DOHH2 (cell line): ENCODE data around the gene RPN2.

Experiments
- H3F3A ChIP-seq: fragments of 200-600 bp; sonication (generic), shearing (Covaris generic); 2 replicates; pipeline ENCODE4 v1.6.0; 2016; ENCODE audit warnings: antibody characterized with exemption, mild to moderate bottlenecking; ENCODE audit not compliant: control insufficient read depth, insufficient read depth
- H3K27ac ChIP-seq: fragments of 200-600 bp; sonication (generic); 2 replicates; pipeline ENCODE4 v1.5.1; 2014; ENCODE audit warnings: low read depth, mild to moderate bottlenecking, low read length, moderate library complexity
- H3K27me3 ChIP-seq: fragments of 200-600 bp; sonication (generic); 2 replicates; pipeline ENCODE4 v1.6.1; 2014; ENCODE audit warnings: mild to moderate bottlenecking, low read length, mixed read lengths; ENCODE audit not compliant: control insufficient read depth
- H3K36me3 ChIP-seq: fragments of 200-600 bp; sonication (generic); 2 replicates; pipeline ENCODE4 v1.6.1; 2014; ENCODE audit warnings: mild to moderate bottlenecking, low read length, moderate library complexity, mixed read lengths; ENCODE audit not compliant: control insufficient read depth
- H3K4me1 ChIP-seq: fragments of 200-600 bp; sonication (generic); 2 replicates; pipeline ENCODE4 v1.6.1; 2014; ENCODE audit warnings: mild to moderate bottlenecking, low read length, mixed read lengths; ENCODE audit not compliant: control insufficient read depth
- H3K4me2 ChIP-seq: fragments of 200-600 bp; sonication (generic); 2 replicates; pipeline ENCODE4 v1.6.0; 2014; ENCODE audit warnings: mild to moderate bottlenecking, low read length, moderate library complexity
- H3K4me3 ChIP-seq: fragments of 200-600 bp; sonication (generic); 2 replicates; pipeline ENCODE4 v1.5.1; 2014; ENCODE audit warnings: mild to moderate bottlenecking, low read length, mixed read lengths
- H3K79me2 ChIP-seq: fragments of 200-600 bp; sonication (generic); 2 replicates; pipeline ENCODE4 v1.6.1; 2014; ENCODE audit warnings: mild to moderate bottlenecking, low read length, mixed read lengths; ENCODE audit not compliant: control insufficient read depth
- H3K9me2 ChIP-seq: fragments of 200-600 bp; sonication (generic); replicated peaks from 2 replicates; pipeline ENCODE4 v1.6.1; 2014; ENCODE audit warnings: mild to moderate bottlenecking, low read length, mixed read lengths; ENCODE audit not compliant: control insufficient read depth
- H3K9me3 ChIP-seq: fragments of 200-600 bp; sonication (generic); 2 replicates; pipeline ENCODE4 v1.6.1; 2014; ENCODE audit warnings: antibody characterized with exemption, low read length, mixed read lengths; ENCODE audit not compliant: control insufficient read depth, insufficient read depth
- H4K20me1 ChIP-seq: fragments of 200-600 bp; sonication (generic); 2 replicates; pipeline ENCODE4 v1.6.0; 2014; ENCODE audit warnings: low read depth, mild to moderate bottlenecking, antibody characterized with exemption, low read length, moderate library complexity; ENCODE audit not compliant: control insufficient read depth, insufficient read depth
- EZH2phosphoT487 ChIP-seq: fragments of 200-600 bp; sonication (generic); IDR thresholded peaks from 2 replicates; pipeline ENCODE4 v1.6.1; 2017; ENCODE audit warnings: borderline replicate concordance, mild to moderate bottlenecking, antibody characterized with exemption, low read length, moderate library complexity, mixed read lengths
- TF ChIP-seq, protein P1 (sequence below): fragments of 200-600 bp; sonication (generic); IDR thresholded peaks from one replicate; pipeline ENCODE4 v1.5.1; 2014; ENCODE audit warnings: antibody characterized with exemption, mild to moderate bottlenecking, low read depth, low read length; ENCODE audit not compliant: poor library complexity, severe bottlenecking

Gene RPN2

DNA sequence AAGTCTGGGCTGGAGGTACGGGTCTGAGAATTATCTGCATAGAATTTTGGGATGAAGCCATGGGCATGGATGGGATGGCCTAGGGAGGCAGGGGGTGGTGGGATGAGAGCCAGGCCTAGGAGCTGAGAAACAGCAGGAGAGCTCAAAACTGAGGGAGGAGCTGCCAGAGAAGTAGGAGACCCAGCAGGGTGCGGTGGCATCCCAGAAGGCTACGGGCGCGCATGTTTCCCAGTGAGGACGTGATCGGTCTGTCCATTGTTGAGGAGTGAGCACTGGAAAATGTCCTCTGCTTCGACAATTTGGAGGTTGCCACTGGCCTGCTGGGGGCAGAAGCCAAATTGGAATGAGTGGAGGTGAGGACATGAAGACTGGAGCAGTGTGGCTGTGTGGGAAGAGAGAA lies 14.7 kb downstream of the RPN2 start:
- no peaks in the 10 kb centered on the region for H3K9me2 ChIP-seq
- H3K9me3 ChIP-seq = no peaks in the 10 kb centered on the region
- no peak overlapping the region for H3K4me3 ChIP-seq
- TF ChIP-seq EZH2phosphoT487 = no peak
- TF ChIP-seq, protein P1, sequence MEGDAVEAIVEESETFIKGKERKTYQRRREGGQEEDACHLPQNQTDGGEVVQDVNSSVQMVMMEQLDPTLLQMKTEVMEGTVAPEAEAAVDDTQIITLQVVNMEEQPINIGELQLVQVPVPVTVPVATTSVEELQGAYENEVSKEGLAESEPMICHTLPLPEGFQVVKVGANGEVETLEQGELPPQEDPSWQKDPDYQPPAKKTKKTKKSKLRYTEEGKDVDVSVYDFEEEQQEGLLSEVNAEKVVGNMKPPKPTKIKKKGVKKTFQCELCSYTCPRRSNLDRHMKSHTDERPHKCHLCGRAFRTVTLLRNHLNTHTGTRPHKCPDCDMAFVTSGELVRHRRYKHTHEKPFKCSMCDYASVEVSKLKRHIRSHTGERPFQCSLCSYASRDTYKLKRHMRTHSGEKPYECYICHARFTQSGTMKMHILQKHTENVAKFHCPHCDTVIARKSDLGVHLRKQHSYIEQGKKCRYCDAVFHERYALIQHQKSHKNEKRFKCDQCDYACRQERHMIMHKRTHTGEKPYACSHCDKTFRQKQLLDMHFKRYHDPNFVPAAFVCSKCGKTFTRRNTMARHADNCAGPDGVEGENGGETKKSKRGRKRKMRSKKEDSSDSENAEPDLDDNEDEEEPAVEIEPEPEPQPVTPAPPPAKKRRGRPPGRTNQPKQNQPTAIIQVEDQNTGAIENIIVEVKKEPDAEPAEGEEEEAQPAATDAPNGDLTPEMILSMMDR = no peak
- peaks cover 8% of the 10 kb centered on the region for H3F3A ChIP-seq
- peaks cover 29% of the 10 kb centered on the region for H4K20me1 ChIP-seq
- peaks cover 81% of the 10 kb centered on the region for H3K36me3 ChIP-seq
- no peak overlapping the region for H3K4me2 ChIP-seq
- H3K27me3 ChIP-seq = no peaks in the 10 kb centered on the region
- H3K27ac ChIP-seq = no peak overlapping the region
- peaks cover 100% of the 10 kb centered on the region for H3K79me2 ChIP-seq
- H3K4me1 ChIP-seq = peaks cover 32% of the 10 kb centered on the region

DNA sequence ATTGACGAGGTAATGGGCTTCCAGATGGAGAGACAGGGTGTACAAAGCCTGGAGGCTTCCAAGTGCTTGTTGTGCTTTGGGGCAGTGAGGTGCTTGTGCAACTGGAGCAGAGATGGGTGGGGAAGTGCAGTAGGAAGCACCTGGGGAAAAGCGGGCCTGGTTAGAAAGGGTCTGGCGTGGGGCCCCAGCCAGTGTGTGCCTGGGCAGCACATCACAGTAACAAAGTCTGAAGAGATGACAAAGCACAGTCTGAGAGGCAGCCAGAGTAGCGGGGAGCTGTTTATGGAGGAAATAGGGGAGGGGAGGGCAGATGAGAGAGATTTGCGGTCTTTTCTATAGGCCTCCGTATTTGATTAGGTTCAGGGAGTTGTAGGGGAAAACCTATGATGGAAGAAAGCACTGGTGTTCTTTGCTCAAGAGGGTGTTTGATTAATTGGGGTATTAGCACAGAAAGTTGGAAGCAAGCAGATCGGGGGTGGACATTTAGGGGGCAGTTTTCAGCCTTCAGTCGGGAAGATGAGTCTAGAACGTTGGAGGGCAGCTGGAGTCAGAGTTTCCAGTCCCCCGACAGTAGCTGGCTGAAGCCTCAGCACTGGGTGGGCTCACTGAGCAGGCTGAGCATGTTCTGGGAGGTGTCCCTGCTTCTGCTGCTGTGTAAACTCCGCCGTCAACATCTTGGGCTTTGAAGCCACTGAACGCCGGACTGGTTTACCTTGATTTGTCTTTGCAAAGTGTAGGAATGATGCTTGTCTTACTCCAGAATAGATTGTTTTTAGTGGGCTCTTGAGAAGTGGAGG lies 15.7 kb downstream of the RPN2 start:
- TF ChIP-seq, protein P1 = no peak
- no peak for TF ChIP-seq EZH2phosphoT487
- Histone ChIP-seq H3K4me1 (peaks cover 23% of the 10 kb centered on the region), H3F3A (peaks cover 5% of the 10 kb centered on the region), H3K4me2 (no peak overlapping the region), H3K27me3 (no peaks in the 10 kb centered on the region), H3K79me2 (peaks cover 96% of the 10 kb centered on the region), H3K27ac (no peak overlapping the region), H4K20me1 (peaks cover 29% of the 10 kb centered on the region), H3K9me2 (no peaks in the 10 kb centered on the region), H3K4me3 (no peak overlapping the region), H3K36me3 (peaks cover 79% of the 10 kb centered on the region), H3K9me3 (no peaks in the 10 kb centered on the region)

DNA sequence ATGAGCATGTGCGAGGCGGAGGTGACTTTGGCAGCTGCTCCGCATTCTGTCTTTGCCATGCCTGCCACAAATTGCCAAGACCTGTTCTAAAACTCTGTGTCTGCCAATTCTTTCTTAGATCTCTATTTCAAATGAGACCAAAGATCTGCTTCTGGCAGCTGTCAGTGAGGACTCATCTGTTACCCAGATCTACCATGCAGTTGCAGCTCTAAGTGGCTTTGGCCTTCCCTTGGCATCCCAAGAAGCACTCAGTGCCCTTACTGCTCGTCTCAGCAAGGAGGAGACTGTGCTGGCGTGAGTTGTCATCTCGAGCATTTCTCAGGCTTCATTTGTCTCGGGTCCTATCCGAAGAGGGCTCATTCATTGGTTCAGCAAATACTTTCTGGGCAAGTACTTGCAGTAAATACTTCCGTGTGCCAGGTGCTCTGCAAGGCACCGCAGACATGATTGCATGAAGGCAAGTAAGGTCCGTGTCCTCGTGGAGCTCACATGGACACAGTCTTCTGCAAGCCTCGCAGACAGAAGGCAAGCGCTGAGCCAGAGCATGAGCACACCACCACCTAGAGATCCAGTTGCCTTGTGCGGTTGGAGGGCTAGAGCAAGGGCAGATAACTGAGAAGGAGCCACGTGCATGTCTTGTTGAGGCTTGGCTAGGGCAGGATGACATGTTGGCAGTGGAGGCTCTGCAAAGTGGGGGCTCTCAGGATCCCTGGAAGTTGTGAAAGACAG lies 20.0 kb downstream of the RPN2 start:
- Histone ChIP-seq H4K20me1 (peaks cover 11% of the 10 kb centered on the region), H3K79me2 (peaks cover 81% of the 10 kb centered on the region), H3K9me2 (no peaks in the 10 kb centered on the region), H3K27me3 (no peaks in the 10 kb centered on the region), H3K27ac (no peak overlapping the region), H3F3A (peaks cover 11% of the 10 kb centered on the region), H3K9me3 (no peaks in the 10 kb centered on the region), H3K4me3 (no peak overlapping the region), H3K4me2 (no peak overlapping the region), H3K4me1 (peaks cover 8% of the 10 kb centered on the region), H3K36me3 (peaks cover 82% of the 10 kb centered on the region)
- TF ChIP-seq, protein P1 = no peak
- TF ChIP-seq EZH2phosphoT487 = no peak
